GM18526 (cell line): Measurements from ENCODE around the gene ZNF675.

Experiments
- POLR2A ChIP-seq: IDR thresholded peaks from 3 replicates; pipeline ENCODE4 v1.6.1; 2011; ENCODE audit not compliant: insufficient read length; ENCODE audit errors: extremely low read depth

Gene ZNF675

GRCh38 chr19:23686621-23687423 is at the start of gene ZNF675:
Gene ZNF675 (minus strand): TSS chr19:23687212. CDS start chr19:23687033, 179 bp downstream.
- TF ChIP-seq POLR2A = peak; percentile 78

GRCh38 chr19:23718802-23719201 is 31.8 kb upstream of the ZNF675 start:
- TF ChIP-seq POLR2A = no peak

GRCh38 chr19:23716792-23717191 is 29.8 kb upstream of the ZNF675 start:
- TF ChIP-seq POLR2A = no peak

GRCh38 chr19:23709347-23709746 is 22.3 kb upstream of the ZNF675 start:
- no peak for TF ChIP-seq POLR2A

GRCh38 chr19:23706657-23707056 is 19.6 kb upstream of the ZNF675 start:
- no peak for TF ChIP-seq POLR2A

GRCh38 chr19:23699521-23699860 is 12.5 kb upstream of the ZNF675 start:
- TF ChIP-seq POLR2A = no peak

GRCh38 chr19:23698711-23699520 is 11.9 kb upstream of the ZNF675 start:
- TF ChIP-seq POLR2A = no peak

GRCh38 chr19:23673132-23673531 is 13.9 kb downstream of the ZNF675 start:
- TF ChIP-seq POLR2A = no peak

GRCh38 chr19:23665651-23666410 is 21.2 kb downstream of the ZNF675 start:
- no peak for TF ChIP-seq POLR2A
